ENCODE data around the gene ZC3H10.

DNA sequence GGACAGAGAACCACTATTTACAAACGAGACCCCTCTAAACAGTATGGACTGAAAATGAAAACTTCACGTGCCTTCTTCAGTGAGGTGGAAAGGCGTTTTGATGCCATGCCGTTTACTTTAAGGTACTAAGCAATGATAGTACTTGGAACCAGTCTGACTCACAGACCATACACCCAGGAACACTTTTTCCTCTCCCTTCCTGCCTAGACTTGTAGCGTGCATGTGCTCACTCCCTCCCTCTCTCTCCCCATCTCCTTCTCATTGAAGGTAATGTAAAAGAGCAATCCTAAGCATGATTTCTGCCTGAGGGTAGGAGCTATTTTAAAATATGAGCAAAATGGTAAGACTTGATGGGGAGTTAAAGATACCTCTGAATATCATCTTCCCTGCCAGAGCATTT lies 7.5 kb upstream of the ZC3H10 start:
- TF ChIP-seq EZH2 (IDR thresholded peaks at IDR 0.05; ENCODE audit: insufficient read depth, poor library complexity, severe bottlenecking), result no peak
- no peak for TF ChIP-seq EZH2phosphoT487 (IDR thresholded peaks at IDR 0.05; ENCODE audit: insufficient read depth, low read depth)

Data from GM23248 (cell line).